CD4-positive, alpha-beta T cell treated with Interleukin-6 at 100 ng/mL for 8 hours (primary cell): ENCODE results near the gene MIB2.
"Not testable (repeated sequence)": the region's sequence is repeated elsewhere in the genome, so short reads cannot be mapped to it uniquely, and the experiment has no call there.

Source experiments
- DNase-seq: peaks from one replicate; pipeline ENCODE4 v3.0.0-alpha.2; 2020; ENCODE audit warnings: mixed read lengths, low spot score

Gene MIB2

GRCh38 chr1:1627261-1627828 is 12.0 kb downstream of the MIB2 start:
- DNase-seq = no peak

- DNase-seq = no peak
Measured at GRCh38 chr1:1627829-1628753, 12.8 kb downstream of the MIB2 start.

GRCh38 chr1:1628754-1629429 is 13.6 kb downstream of the MIB2 start:
- DNase-seq = peak; percentile 37

- peak; percentile 87 for DNase-seq
Measured at GRCh38 chr1:1629430-1630190, 14.3 kb downstream of the MIB2 start.

GRCh38 chr1:1630191-1630964 is 15.1 kb downstream of the MIB2 start:
- DNase-seq = peak; percentile 95

GRCh38 chr1:1630965-1631781 is 15.9 kb downstream of the MIB2 start:
- DNase-seq = no peak

- no peak for DNase-seq
Measured at GRCh38 chr1:1631782-1632420, 16.6 kb downstream of the MIB2 start, which contains the start of gene MMP23B. TSS of gene MMP23B (plus strand) at chr1:1632173. CDS start at chr1:1632219, 46 bp downstream.

GRCh38 chr1:1633409-1633808 is 18.1 kb downstream of the MIB2 start:
- DNase-seq = not testable (repeated sequence)

- DNase-seq = not testable (repeated sequence)
Measured at GRCh38 chr1:1634613-1635012, 19.3 kb downstream of the MIB2 start.

- not testable (repeated sequence) for DNase-seq
Measured at GRCh38 chr1:1636621-1637478, 21.6 kb downstream of the MIB2 start.

- not testable (repeated sequence) for DNase-seq
Measured at GRCh38 chr1:1637479-1637875, 22.2 kb downstream of the MIB2 start.

GRCh38 chr1:1638528-1638927 is 23.2 kb downstream of the MIB2 start:
- DNase-seq = not testable (repeated sequence)

GRCh38 chr1:1639368-1639767 is 24.1 kb downstream of the MIB2 start:
- DNase-seq = not testable (repeated sequence)

- not testable (repeated sequence) for DNase-seq
Measured at GRCh38 chr1:1640081-1640480, 24.8 kb downstream of the MIB2 start.

GRCh38 chr1:1640711-1641461 is 25.6 kb downstream of the MIB2 start:
- DNase-seq = not testable (repeated sequence)

- not testable (repeated sequence) for DNase-seq
Measured at GRCh38 chr1:1646326-1646725, 31.0 kb downstream of the MIB2 start.

GRCh38 chr1:1647567-1648241 is 32.4 kb downstream of the MIB2 start:
- not testable (repeated sequence) for DNase-seq
